Spleen (tissue), 11 donors: Measurements from ENCODE around the gene TMC1. TPM values are rescaled to one million over a fixed set of nuclear protein-coding genes. Genes with fewer than 3 reads are reported as not detected.

Source experiments
- DNase-seq: peaks from one replicate; pipeline ENCODE4 v3.0.0-alpha.2; 2020
- H3K27ac ChIP-seq, 8 donors: fragments of 200-600 bp; sonication (generic) in 7 of 8; 1 replicate in 4 of 8; 2 replicates in 4 of 8; pipeline versions ENCODE4 v1.5.0 to v1.8.0; 2016 to 2021; ENCODE audit warnings: inconsistent platforms in 4 of 8, mild to moderate bottlenecking in 4 of 8, moderate library complexity in 1 of 8
- H3K27me3 ChIP-seq, 7 donors: fragments of 200-600 bp; sonication (generic) in 6 of 7; replicated peaks in 1 of 7; 1 replicate in 4 of 7; 2 replicates in 3 of 7; pipeline versions ENCODE4 v1.5.0 to v1.8.0; 2016 to 2021; ENCODE audit warnings: inconsistent platforms in 3 of 7, mild to moderate bottlenecking in 1 of 7
- H3K36me3 ChIP-seq, 6 donors: fragments of 200-600 bp; sonication (generic) in 5 of 6; 1 replicate in 4 of 6; 2 replicates in 2 of 6; pipeline versions ENCODE4 v1.5.0 to v1.8.0; 2016 to 2021; ENCODE audit warnings: inconsistent platforms in 2 of 6
- H3K4me1 ChIP-seq, 6 donors: fragments of 200-600 bp; sonication (generic) in 5 of 6; 1 replicate in 3 of 6; 2 replicates in 3 of 6; pipeline versions ENCODE4 v1.5.0 to v1.8.0; 2016 to 2021; ENCODE audit warnings: inconsistent platforms in 3 of 6
- H3K4me3 ChIP-seq, 8 donors: fragments of 200-600 bp; sonication (generic) in 7 of 8; 1 replicate in 4 of 8; 2 replicates in 4 of 8; pipeline versions ENCODE4 v1.5.0 to v1.8.0; 2016 to 2021; ENCODE audit warnings: inconsistent platforms in 4 of 8, mild to moderate bottlenecking in 4 of 8, moderate library complexity in 2 of 8
- H3K9me3 ChIP-seq, 8 donors: fragments of 200-600 bp; sonication (generic) in 7 of 8; 1 replicate in 4 of 8; 2 replicates in 4 of 8; pipeline versions ENCODE4 v1.5.0 to v1.8.0; 2016 to 2021; ENCODE audit warnings: inconsistent platforms in 4 of 8
- CTCF ChIP-seq, 11 experiments: fragments of 200-600 bp in 7 of 11; fragments of 450-650 bp in 4 of 11; sonication (generic) in 4 of 11; IDR thresholded peaks in 8 of 11; conservative IDR thresholded peaks in 3 of 11; 1 replicate in 7 of 11; 2 replicates in 4 of 11; pipeline versions ENCODE4 v1.4.0 to v1.8.0; 2016 to 2021; ENCODE audit warnings: antibody characterized with exemption in 11 of 11, inconsistent platforms in 4 of 11, mild to moderate bottlenecking in 1 of 11
- POLR2A ChIP-seq, 3 donors: fragments of 450-650 bp; IDR thresholded peaks; one replicate each; pipeline ENCODE4 v1.5.1; 2017; ENCODE audit warnings: antibody characterized with exemption in 3 of 3, mild to moderate bottlenecking in 1 of 3
- POLR2AphosphoS5 ChIP-seq, 3 donors: sonication (generic); formaldehyde crosslinking; IDR thresholded peaks; one replicate each; pipeline ENCODE4 v1.5.1; 2017; ENCODE audit warnings: antibody characterized with exemption in 3 of 3
- WGBS, 5 donors: extraction: QIAGEN DNeasy Blood & Tissue Kit in 3 of 5; methylation state at CpG; one replicate each; pipeline versions ENCODE4 v1.1.5 to v1.1.7; 2013 to 2018; 5-methylcytosine and 5-hydroxymethylcytosine counted together
- intact Hi-C: fragments of 100-400 bp; cut with DNase I; formaldehyde crosslinking; loops from one replicate; pipeline ENCODE4 v1.15.0; 2023; ENCODE audit warnings: low total_unique reads
- polyA plus RNA-seq, 3 donors: library from polyadenylated mRNA; stranded (reverse); fragments of 200-250 nt; gene quantifications; one replicate each; pipeline ENCODE4 v1.2.1, GENCODE V29; 2013
- total RNA-seq, 7 donors: library from RNA; depleted of rRNA in 3 of 7; stranded (reverse); fragments of >200 nt in 3 of 7; fragmentation: NEBNext Ultra II Directional in 4 of 7; extraction: Animal tissue kit (Norgen Biotek cat#: 25700) in 4 of 7; gene quantifications; one replicate each; pipeline versions ENCODE4 v1.1.0 to v1.2.1, GENCODE V29; 2016 to 2021
- donor health status: healthy with polysubstance abuse.
- donor health status: DM: no; HTN: no; CAD: no; lungs with moderate emphysema.
- donor health status: DM: no; HTN: no; CAD: no.
- donor health status: Bipolar disorder and iron deficiency.
- donor health status: healthy.
- donor health status: DM: no; HTN: no; CAD: no.
- donor health status: DM: yes; HTN: yes; CAD: no.

Gene TMC1
- total and polyA plus RNA-seq, 10 donors: 0.04 to 0.16 TPM; not detected in 8

GRCh38 chr9:72657023-72657422 lies 135.6 kb downstream of the TMC1 start:
- intact Hi-C loops: no loop called here
- no peaks in the 10 kb centered on the region for H3K36me3 ChIP-seq
- WGBS, 5 donors: 65 to 72% (median 69%) methylated on average over 2 of the region's 2 CpGs
- no peak overlapping the region for H3K27ac ChIP-seq
- TF ChIP-seq POLR2AphosphoS5 (IDR thresholded peaks at IDR 0.05) (no peak), POLR2A (IDR thresholded peaks at IDR 0.05) (no peak), CTCF (IDR thresholded peaks at IDR 0.05 in 8 of 11, conservative IDR thresholded peaks at IDR 0.05 in 3 of 11) (no peak)
- no peak overlapping the region for H3K4me3 ChIP-seq
- no peaks in the 10 kb centered on the region for H3K4me1 ChIP-seq
- DNase-seq: no peak
- no peaks in the 10 kb centered on the region for H3K27me3 ChIP-seq
- H3K9me3 ChIP-seq: no peaks in the 10 kb centered on the region

GRCh38 chr9:72658703-72659102 lies 137.3 kb downstream of the TMC1 start:
- TF ChIP-seq CTCF (IDR thresholded peaks at IDR 0.05 in 8 of 11, conservative IDR thresholded peaks at IDR 0.05 in 3 of 11): no peak
- TF ChIP-seq POLR2AphosphoS5 (IDR thresholded peaks at IDR 0.05): no peak
- TF ChIP-seq POLR2A (IDR thresholded peaks at IDR 0.05): no peak
- 71 to 97% (median 78%) methylated on average over 2 of the region's 2 CpGs for WGBS, 5 donors
- no peaks in the 10 kb centered on the region for H3K27me3 ChIP-seq
- H3K27ac ChIP-seq: no peak overlapping the region
- H3K36me3 ChIP-seq: no peaks in the 10 kb centered on the region
- H3K4me3 ChIP-seq: no peak overlapping the region
- H3K9me3 ChIP-seq: no peaks in the 10 kb centered on the region
- intact Hi-C loops: no loop called here
- no peak for DNase-seq
- no peaks in the 10 kb centered on the region for H3K4me1 ChIP-seq

DNA sequence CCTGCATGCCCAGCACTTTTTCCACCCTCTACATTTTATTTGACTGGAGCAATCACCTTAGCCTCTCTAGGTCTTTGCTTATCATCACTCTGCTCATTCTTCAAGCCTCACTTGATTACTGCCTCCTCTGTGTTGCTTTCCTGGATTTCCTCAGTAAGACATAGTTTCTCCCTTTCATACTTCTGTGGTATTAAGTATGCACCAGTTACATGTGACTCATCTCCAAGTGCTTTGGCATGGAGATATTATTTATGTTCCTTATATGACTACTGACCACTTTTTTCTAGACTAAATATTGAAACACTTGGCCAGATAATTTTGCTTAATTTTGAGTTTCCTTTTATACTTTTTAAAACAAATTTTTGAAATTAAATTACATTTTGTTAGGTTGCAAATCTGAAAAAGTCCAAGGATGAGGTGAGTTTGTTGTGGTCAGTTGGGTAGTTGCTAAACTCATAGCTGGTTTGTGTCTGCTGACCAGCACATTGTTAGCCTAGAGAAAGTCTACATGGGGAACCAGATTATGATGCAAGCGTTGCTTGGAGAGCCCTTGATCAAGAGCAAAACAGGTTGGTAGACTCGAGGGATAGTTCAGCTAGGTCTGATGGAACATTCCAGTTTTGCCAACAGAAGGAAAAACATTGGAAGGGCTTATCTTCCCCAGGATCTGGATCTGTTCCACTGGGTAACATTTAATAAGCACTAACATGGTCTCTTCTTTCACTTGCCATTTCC lies 140.2 kb downstream of the TMC1 start:
- intact Hi-C loops: no loop called here
- TF ChIP-seq POLR2A (IDR thresholded peaks at IDR 0.05) (no peak), POLR2AphosphoS5 (IDR thresholded peaks at IDR 0.05) (no peak), CTCF (IDR thresholded peaks at IDR 0.05 in 8 of 11, conservative IDR thresholded peaks at IDR 0.05 in 3 of 11) (no peak)
- H3K9me3 ChIP-seq: no peaks in the 10 kb centered on the region
- 54 to 81% (median 74%) methylated on average over 2 of the region's 2 CpGs for WGBS, 5 donors
- H3K4me3 ChIP-seq: no peak overlapping the region
- H3K27ac ChIP-seq: no peak overlapping the region
- H3K4me1 ChIP-seq: no peaks in the 10 kb centered on the region
- DNase-seq: no peak
- no peaks in the 10 kb centered on the region for H3K27me3 ChIP-seq
- no peaks in the 10 kb centered on the region for H3K36me3 ChIP-seq

- H3K27ac ChIP-seq: no peak overlapping the region
- H3K27me3 ChIP-seq: no peaks in the 10 kb centered on the region
- 63 to 100% (median 90%) methylated on average over 2 of the region's 2 CpGs for WGBS, 5 donors
- no peaks in the 10 kb centered on the region for H3K9me3 ChIP-seq
- intact Hi-C loops: no loop called here
- H3K4me3 ChIP-seq: no peak overlapping the region
- H3K36me3 ChIP-seq: no peaks in the 10 kb centered on the region
- TF ChIP-seq CTCF (IDR thresholded peaks at IDR 0.05 in 8 of 11, conservative IDR thresholded peaks at IDR 0.05 in 3 of 11): no peak
- no peak for TF ChIP-seq POLR2AphosphoS5 (IDR thresholded peaks at IDR 0.05)
- TF ChIP-seq POLR2A (IDR thresholded peaks at IDR 0.05): no peak
- H3K4me1 ChIP-seq: no peaks in the 10 kb centered on the region
- DNase-seq: no peak
These were observed 144.0 kb downstream of the TMC1 start for GRCh38 chr9:72665421-72665820.
